Muscle of leg (tissue), 11 donors: ENCODE results near the gene UPF3A. TPM values are rescaled to one million over a fixed set of nuclear protein-coding genes. Genes with fewer than 3 reads are reported as not detected.
"Not testable (repeated sequence)": the region's sequence is repeated elsewhere in the genome, so short reads cannot be mapped to it uniquely, and the experiment has no call there.

Experiments used
- DNase-seq: peaks from one replicate; pipeline ENCODE4 v3.0.0; 2013
- H3K27ac ChIP-seq: one replicate; pipeline ENCODE4 v1.5.1; 2013; ENCODE audit warnings: mild to moderate bottlenecking, low read length, control low read depth
- H3K27me3 ChIP-seq: one replicate; pipeline ENCODE4 v1.6.1; 2013; ENCODE audit warnings: low read length; ENCODE audit not compliant: control insufficient read depth, insufficient read depth
- H3K36me3 ChIP-seq: one replicate; pipeline ENCODE4 v1.6.1; 2013; ENCODE audit warnings: low read length; ENCODE audit not compliant: control insufficient read depth, insufficient read depth
- H3K4me1 ChIP-seq: one replicate; pipeline ENCODE4 v1.6.1; 2013; ENCODE audit warnings: low read length; ENCODE audit not compliant: control insufficient read depth, insufficient read depth
- H3K4me3 ChIP-seq: one replicate; pipeline ENCODE4 v1.5.1; 2013; ENCODE audit warnings: low read length, control low read depth
- H3K9me3 ChIP-seq: replicated peaks from 2 replicates; pipeline ENCODE4 v1.6.1; 2013; ENCODE audit warnings: low read depth, low read length; ENCODE audit not compliant: control insufficient read depth
- WGBS: methylation state at CpG from one replicate; pipeline ENCODE4 v1.1.5; 2013; ENCODE audit warnings: missing lambda C conversion rate; ENCODE audit not compliant: insufficient coverage; 5-methylcytosine and 5-hydroxymethylcytosine counted together
- polyA plus RNA-seq, 8 donors: library from polyadenylated mRNA; unstranded; fragments of 120-200 nt; gene quantifications; one replicate each; pipeline versions ENCODE4 v1.2.1 to v1.2.3, GENCODE V29; 2013; ENCODE audit warnings: inconsistent platforms in 1 of 8, low replicate concordance in 1 of 8; ENCODE audit not compliant: insufficient read length in 8 of 8, insufficient read depth in 1 of 8
- total RNA-seq: library from RNA; stranded (reverse); fragments of 120-200 nt; gene quantifications from one replicate; pipeline ENCODE4 v1.2.4, GENCODE V29; 2013

The UPF3A gene
- total and polyA plus RNA-seq, 9 donors: 39.6 to 116 (median 60.8) TPM

GRCh38 chr13:114261328-114261965 is 20.0 kb upstream of the UPF3A start:
- H3K27ac ChIP-seq: no peak overlapping the region

GRCh38 chr13:114263578-114263977 is 17.8 kb upstream of the UPF3A start:
- H3K36me3 ChIP-seq: peaks cover 75% of the 10 kb centered on the region
- WGBS: 98% methylated on average over 5 of the region's 5 CpGs
- H3K4me3 ChIP-seq: no peak overlapping the region
- H3K9me3 ChIP-seq: no peaks in the 10 kb centered on the region
- H3K27ac ChIP-seq: no peak overlapping the region
- H3K27me3 ChIP-seq: no peaks in the 10 kb centered on the region
- DNase-seq: no peak
- no peaks in the 10 kb centered on the region for H3K4me1 ChIP-seq

More at GRCh38 chr13:114261328-114261965, 20.0 kb upstream of the UPF3A start:
- Histone ChIP-seq H3K27me3 (no peaks in the 10 kb centered on the region), H3K9me3 (no peaks in the 10 kb centered on the region), H3K4me1 (no peaks in the 10 kb centered on the region), H3K4me3 (no peak overlapping the region), H3K36me3 (peaks cover 74% of the 10 kb centered on the region)
- WGBS: 46% methylated on average over 3 of the region's 3 CpGs
- no peak for DNase-seq

- H3K9me3 ChIP-seq, H3K27me3 ChIP-seq, H3K4me3 ChIP-seq, DNase-seq, H3K27ac ChIP-seq, H3K4me1 ChIP-seq: not testable (repeated sequence)
- 95% methylated on average over 9 of the region's 13 CpGs for WGBS
- H3K36me3 ChIP-seq: peaks cover 79% of the 10 kb centered on the region
Observed at GRCh38 chr13:114264313-114264712, 17.1 kb upstream of the UPF3A start.

DNA sequence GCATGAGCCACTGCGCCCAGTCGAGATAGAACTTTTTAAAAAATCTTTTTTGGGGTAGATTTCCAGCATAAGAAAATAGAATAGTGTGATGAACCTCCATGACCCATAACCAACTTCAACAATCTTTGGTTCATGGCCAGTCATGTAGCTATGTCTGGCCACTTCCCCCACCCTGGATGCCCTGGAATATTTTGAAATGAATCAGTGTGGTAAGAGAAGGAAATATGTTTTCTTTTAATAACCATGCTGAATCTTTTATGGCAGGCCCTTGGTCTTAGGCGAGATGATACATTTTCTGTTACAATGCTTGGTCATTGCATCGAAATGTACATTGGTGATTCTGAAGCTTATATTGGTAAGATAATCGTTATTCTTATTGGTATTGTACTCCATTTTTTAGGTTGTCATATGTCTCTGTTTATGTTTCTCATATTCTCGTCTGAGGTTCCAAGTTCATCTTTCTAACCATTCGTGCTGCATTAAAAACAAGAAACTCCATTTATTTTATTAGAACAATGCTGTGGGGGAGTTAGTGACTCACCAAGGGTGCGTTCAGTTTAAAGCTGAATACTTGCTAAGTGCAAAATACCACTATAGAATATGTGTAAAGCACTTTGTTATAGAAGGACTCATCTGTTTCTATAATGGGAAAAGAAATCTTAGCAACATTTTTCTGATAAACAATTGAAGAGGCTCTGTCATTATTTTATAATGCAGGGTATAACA is 16.4 kb upstream of the UPF3A start:
- no CpG with 5 or more reads among the region's 8 CpGs for WGBS

DNA sequence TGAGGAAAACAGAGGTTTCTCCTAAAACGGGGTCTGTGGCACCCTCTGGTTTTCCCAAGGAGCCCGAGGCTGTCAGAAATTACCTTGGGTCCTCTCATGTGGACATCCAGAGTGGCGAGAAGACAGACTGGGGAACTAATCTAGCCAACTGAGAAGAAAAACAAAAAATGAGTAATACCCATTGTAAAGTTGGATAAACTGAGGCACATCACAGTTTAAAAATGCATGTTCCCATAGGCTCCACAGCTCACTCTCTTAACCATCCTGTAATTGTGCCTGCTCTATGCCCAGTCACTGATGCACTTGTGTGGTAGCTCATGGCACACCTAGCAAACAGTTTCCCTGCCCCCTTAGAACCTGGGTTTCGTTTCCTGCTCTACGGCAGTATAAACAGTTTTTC is 15.2 kb upstream of the UPF3A start:
- DNase-seq: no peak

More for the DNA sequence above, 16.4 kb upstream of the UPF3A start:
- Histone ChIP-seq H3K4me3 (no peak overlapping the region), H3K4me1 (no peaks in the 10 kb centered on the region), H3K27me3 (no peaks in the 10 kb centered on the region), H3K9me3 (no peaks in the 10 kb centered on the region), H3K27ac (no peak overlapping the region), H3K36me3 (peaks cover 79% of the 10 kb centered on the region)
- no peak for DNase-seq

DNA sequence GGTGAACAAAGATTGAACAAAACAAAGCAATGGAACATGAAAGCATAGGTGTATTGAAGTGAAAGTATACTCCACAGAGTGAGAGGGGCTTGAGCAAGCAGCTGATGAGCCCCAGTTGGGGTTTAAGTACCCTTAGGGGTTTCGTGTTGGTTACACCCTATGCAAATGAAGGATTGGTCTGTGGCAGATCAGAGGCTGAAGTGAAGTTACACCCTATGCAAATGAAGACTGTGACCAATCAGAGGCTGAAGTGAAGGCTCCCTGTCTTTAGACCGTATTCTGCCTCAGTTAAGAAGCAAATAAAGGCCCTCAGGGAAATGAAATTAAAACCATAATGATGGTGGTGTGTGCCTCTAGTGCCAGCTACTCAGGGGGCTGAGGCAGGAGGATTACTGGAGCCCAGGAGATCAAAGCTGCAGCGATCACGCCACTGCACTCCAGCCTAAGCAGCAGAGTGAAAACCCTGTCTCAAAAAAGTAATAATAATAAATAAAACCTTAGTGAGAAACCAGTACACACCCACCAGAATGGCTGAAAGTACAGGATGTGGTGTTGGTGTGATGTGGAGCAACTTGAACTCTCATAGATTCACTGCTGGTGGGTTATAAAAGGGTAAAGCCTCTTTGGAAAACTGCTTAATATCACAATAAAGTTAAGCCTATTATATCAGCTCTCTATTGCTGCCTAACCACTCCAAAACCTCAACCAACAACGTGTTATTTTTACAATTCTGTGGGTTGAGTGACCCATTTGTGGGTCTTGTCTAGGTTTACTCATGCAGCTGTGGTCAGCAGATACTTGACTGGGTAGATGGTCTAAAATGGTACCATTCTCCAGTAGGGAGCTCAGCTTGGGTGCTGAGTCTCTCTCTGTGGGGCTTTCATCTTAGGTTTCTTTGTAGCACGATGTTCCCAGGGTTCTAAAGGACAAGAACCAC is 12.8 kb upstream of the UPF3A start:
- H3K4me3 ChIP-seq: no peak overlapping the region
- no peak overlapping the region for H3K27ac ChIP-seq
- no peaks in the 10 kb centered on the region for H3K27me3 ChIP-seq
- no peaks in the 10 kb centered on the region for H3K4me1 ChIP-seq
- DNase-seq: no peak
- 92% methylated on average over 2 of the region's 6 CpGs for WGBS
- H3K9me3 ChIP-seq: no peaks in the 10 kb centered on the region
- peaks cover 71% of the 10 kb centered on the region for H3K36me3 ChIP-seq

More for the DNA sequence above, 15.2 kb upstream of the UPF3A start:
- Histone ChIP-seq H3K4me1 (no peaks in the 10 kb centered on the region), H3K4me3 (no peak overlapping the region), H3K27me3 (no peaks in the 10 kb centered on the region), H3K27ac (no peak overlapping the region), H3K9me3 (no peaks in the 10 kb centered on the region), H3K36me3 (peaks cover 72% of the 10 kb centered on the region)
- 96% methylated on average over 3 of the region's 5 CpGs for WGBS

DNA sequence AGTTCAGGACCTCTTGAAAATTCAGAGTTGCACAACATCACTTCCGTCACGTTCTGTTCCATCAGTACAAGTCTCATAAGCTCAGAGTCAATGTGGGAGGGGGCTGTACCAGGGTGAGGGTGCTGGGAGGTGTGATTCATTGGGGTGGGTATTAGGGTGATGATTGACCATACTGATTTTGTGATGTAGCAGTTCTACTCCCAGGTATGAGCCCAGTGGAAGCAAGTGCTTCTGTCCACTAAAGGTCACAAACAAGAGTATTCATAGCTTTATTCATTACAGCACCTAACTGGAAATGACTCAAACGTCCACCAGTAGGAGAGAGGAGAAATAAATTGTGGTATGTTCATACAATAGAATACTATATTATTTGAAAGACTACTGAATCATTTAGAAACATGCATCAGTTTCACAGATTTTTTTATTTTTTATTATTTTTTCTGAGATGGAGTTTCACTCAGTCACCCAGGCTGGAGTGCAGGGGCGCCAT is 12.1 kb upstream of the UPF3A start:
- peaks cover 67% of the 10 kb centered on the region for H3K36me3 ChIP-seq

GRCh38 chr13:114272977-114273376 is 8.4 kb upstream of the UPF3A start:
- no peak overlapping the region for H3K4me3 ChIP-seq
- H3K27me3 ChIP-seq: no peaks in the 10 kb centered on the region
- WGBS: 100% methylated on average over 1 of the region's 2 CpGs
- H3K9me3 ChIP-seq: no peaks in the 10 kb centered on the region
- H3K4me1 ChIP-seq: no peaks in the 10 kb centered on the region
- H3K36me3 ChIP-seq: peaks cover 61% of the 10 kb centered on the region
- no peak for DNase-seq
- no peak overlapping the region for H3K27ac ChIP-seq

More for the DNA sequence above, 12.1 kb upstream of the UPF3A start:
- no peak for DNase-seq
- Histone ChIP-seq H3K27me3 (no peaks in the 10 kb centered on the region), H3K4me3 (no peak overlapping the region), H3K27ac (no peak overlapping the region), H3K4me1 (no peaks in the 10 kb centered on the region), H3K9me3 (no peaks in the 10 kb centered on the region)
- WGBS: 100% methylated on average over 1 of the region's 4 CpGs

DNA sequence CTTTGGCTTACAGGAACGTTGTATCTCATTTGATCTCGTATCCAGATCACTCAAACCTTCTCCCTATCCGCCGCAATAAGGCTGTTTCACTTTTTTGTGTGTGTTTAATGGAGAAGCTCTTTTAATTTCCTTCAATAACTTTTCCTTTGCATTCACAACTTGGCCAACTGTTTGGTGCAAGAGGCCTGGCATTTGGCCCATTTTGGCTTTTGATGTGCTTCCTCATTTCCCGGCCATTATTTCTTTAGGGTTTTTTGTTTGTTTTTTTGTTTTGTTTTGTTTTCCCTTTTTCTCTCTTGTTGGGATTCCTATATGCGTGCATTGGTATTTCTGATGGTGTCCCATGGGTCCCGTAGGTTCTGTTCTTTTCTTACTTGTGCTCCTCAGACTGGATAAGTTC is 6.1 kb upstream of the UPF3A start:
- no peak for DNase-seq
- Histone ChIP-seq H3K4me3 (no peak overlapping the region), H3K9me3 (no peaks in the 10 kb centered on the region), H3K36me3 (peaks cover 40% of the 10 kb centered on the region), H3K4me1 (peaks cover under 1% of the 10 kb centered on the region), H3K27me3 (no peaks in the 10 kb centered on the region), H3K27ac (no peak overlapping the region)
- 100% methylated on average over 1 of the region's 7 CpGs for WGBS

- no peak overlapping the region for H3K27ac ChIP-seq
- H3K36me3 ChIP-seq: peaks cover 27% of the 10 kb centered on the region
- no peaks in the 10 kb centered on the region for H3K27me3 ChIP-seq
- DNase-seq: no peak
- WGBS: 60% methylated on average over 2 of the region's 4 CpGs
- H3K4me1 ChIP-seq: peaks cover 8% of the 10 kb centered on the region
- no peaks in the 10 kb centered on the region for H3K9me3 ChIP-seq
- no peak overlapping the region for H3K4me3 ChIP-seq
Observed at GRCh38 chr13:114279146-114279545, 2.3 kb upstream of the UPF3A start.
